Activated T-helper 9 cell treated with anti-CD3 and anti-CD28 coated beads, Interleukin-2, amount 50 U/mL, for 16 hours (primary cell): ENCODE data around the gene RIPPLY2.

Experiments used
- DNase-seq: peaks from one replicate; pipeline ENCODE4 v3.0.0-alpha.2; 2020; ENCODE audit warnings: low read depth

The RIPPLY2 gene

DNA sequence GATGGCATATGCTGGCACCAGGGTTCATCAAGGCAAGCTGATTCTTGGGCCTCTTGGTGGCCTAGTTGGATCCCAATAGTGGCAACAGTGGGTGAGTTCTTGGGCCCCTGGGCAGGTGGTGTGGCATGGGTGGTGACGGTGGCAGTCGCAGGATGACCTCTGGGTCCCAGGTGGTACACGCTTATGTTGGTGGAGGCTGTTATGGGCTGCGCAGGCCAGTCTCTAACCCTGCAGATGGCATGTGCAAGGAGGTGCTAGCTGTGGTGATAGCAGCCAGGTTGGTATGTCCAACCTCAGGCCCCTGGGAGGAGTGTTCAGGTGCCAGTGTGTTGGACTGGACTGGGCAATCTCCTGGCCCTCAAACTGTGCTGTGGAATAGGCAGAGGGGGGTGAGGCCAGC, 52.5 kb downstream of the RIPPLY2 start:
- no peak for DNase-seq
